Measurements from ENCODE around the gene ERC2.

DNA sequence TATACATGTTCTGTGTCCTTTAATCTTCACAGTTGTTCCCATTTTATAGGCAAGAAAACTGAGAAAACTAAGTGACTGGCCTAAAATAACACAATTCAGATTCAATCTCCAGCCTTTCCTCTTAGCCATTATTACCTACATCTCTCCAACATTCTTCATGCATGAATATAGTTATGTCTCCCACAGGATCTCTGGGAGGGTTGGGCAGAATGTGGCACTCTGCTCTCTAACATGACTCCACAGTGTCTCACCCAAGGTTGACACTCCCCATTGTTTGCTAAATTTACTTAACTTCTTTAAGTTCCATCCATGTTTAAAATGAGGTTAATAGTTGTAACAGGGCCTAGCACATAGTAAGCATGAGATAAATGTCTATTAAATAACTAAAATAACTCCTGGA, 276.3 kb downstream of the ERC2 start:
- TF ChIP-seq, protein P1, sequence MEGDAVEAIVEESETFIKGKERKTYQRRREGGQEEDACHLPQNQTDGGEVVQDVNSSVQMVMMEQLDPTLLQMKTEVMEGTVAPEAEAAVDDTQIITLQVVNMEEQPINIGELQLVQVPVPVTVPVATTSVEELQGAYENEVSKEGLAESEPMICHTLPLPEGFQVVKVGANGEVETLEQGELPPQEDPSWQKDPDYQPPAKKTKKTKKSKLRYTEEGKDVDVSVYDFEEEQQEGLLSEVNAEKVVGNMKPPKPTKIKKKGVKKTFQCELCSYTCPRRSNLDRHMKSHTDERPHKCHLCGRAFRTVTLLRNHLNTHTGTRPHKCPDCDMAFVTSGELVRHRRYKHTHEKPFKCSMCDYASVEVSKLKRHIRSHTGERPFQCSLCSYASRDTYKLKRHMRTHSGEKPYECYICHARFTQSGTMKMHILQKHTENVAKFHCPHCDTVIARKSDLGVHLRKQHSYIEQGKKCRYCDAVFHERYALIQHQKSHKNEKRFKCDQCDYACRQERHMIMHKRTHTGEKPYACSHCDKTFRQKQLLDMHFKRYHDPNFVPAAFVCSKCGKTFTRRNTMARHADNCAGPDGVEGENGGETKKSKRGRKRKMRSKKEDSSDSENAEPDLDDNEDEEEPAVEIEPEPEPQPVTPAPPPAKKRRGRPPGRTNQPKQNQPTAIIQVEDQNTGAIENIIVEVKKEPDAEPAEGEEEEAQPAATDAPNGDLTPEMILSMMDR (IDR thresholded peaks at IDR 0.05): no peak
- TF ChIP-seq POLR2AphosphoS5 (IDR thresholded peaks at IDR 0.05): no peak

Data from breast epithelium (tissue), 3 donors.